SK-N-SH treated with all-trans-retinoic acid at 6 μM for 48 hours (cell line): ENCODE data around the gene GRM5.
A peak's percentile ranks its signal among the peaks of the same experiment; 100 is the strongest.

Experiments
- ATAC-seq: fragments of 200-7000 bp; cut with Tn5 transposase; 3 replicates; pipeline ENCODE4 v1.9.1; 2020; ENCODE audit warnings: mild to moderate bottlenecking, moderate library complexity
- ARNTL ChIP-seq: fragments of 450-650 bp; formaldehyde crosslinking; IDR thresholded peaks from 2 replicates; pipeline ENCODE4 v1.5.0; 2020; ENCODE audit warnings: low read depth, mild to moderate bottlenecking, moderate library complexity, borderline replicate concordance
- BACH2 ChIP-seq: fragments of 250-450 bp; sonication (Bioruptor Pico); IDR thresholded peaks from 2 replicates; pipeline ENCODE4 v1.9.0; 2021; ENCODE audit warnings: mild to moderate bottlenecking, borderline replicate concordance
- CSDC2 ChIP-seq: fragments of 250-450 bp; sonication (Bioruptor Pico); IDR thresholded peaks from 2 replicates; pipeline ENCODE4 v1.5.0; 2020; ENCODE audit warnings: mild to moderate bottlenecking, moderate library complexity
- GLIS3 ChIP-seq: fragments of 250-450 bp; sonication (Bioruptor Pico); IDR thresholded peaks from 2 replicates; pipeline ENCODE4 v1.5.0; 2020; ENCODE audit warnings: mild to moderate bottlenecking, moderate library complexity
- ISL1 ChIP-seq: fragments of 250-450 bp; sonication (Bioruptor Pico); IDR thresholded peaks from 2 replicates; pipeline ENCODE4 v2.1.2; 2022; ENCODE audit warnings: mild to moderate bottlenecking, moderate library complexity
- OSR1 ChIP-seq: fragments of 250-450 bp; sonication (Bioruptor Pico); IDR thresholded peaks from 2 replicates; pipeline ENCODE4 v1.8.0; 2022; ENCODE audit warnings: moderate library complexity, mild to moderate bottlenecking, inconsistent platforms
- RARB ChIP-seq: fragments of 250-450 bp; sonication (Bioruptor Pico); IDR thresholded peaks from 2 replicates; pipeline ENCODE4 v1.8.0; 2021; ENCODE audit warnings: mild to moderate bottlenecking, moderate library complexity
- SNAI2 ChIP-seq: fragments of 250-450 bp; sonication (Bioruptor Pico); IDR thresholded peaks from 2 replicates; pipeline ENCODE4 v1.5.0; 2020; ENCODE audit warnings: mild to moderate bottlenecking, moderate library complexity
- TCF4 ChIP-seq: fragments of 250-450 bp; sonication (Bioruptor Pico); IDR thresholded peaks from 2 replicates; pipeline ENCODE4 v1.8.0; 2021; ENCODE audit warnings: mild to moderate bottlenecking, moderate library complexity, borderline replicate concordance
- TOX ChIP-seq: fragments of 250-450 bp; sonication (Bioruptor Pico); IDR thresholded peaks from 2 replicates; pipeline ENCODE4 v1.8.0; 2021; ENCODE audit warnings: mild to moderate bottlenecking, moderate library complexity, borderline replicate concordance
- ZC3H10 ChIP-seq: fragments of 250-450 bp; sonication (Bioruptor Pico); IDR thresholded peaks from 2 replicates; pipeline ENCODE4 v1.5.1; 2021; ENCODE audit warnings: mild to moderate bottlenecking, moderate library complexity
- ZFP3 ChIP-seq: fragments of 250-450 bp; sonication (Bioruptor Pico); IDR thresholded peaks from 2 replicates; pipeline ENCODE4 v1.5.0; 2020; ENCODE audit warnings: mild to moderate bottlenecking, moderate library complexity
- ZFP30 ChIP-seq: fragments of 450-650 bp; formaldehyde crosslinking; IDR thresholded peaks from 2 replicates; pipeline ENCODE4 v1.5.0; 2022; ENCODE audit warnings: mild to moderate bottlenecking, moderate library complexity
- ZNF70 ChIP-seq: fragments of 450-650 bp; formaldehyde crosslinking; IDR thresholded peaks from 2 replicates; pipeline ENCODE4 v1.5.0; 2020; ENCODE audit warnings: mild to moderate bottlenecking, moderate library complexity
- ZNF8 ChIP-seq: fragments of 450-650 bp; formaldehyde crosslinking; IDR thresholded peaks from 2 replicates; pipeline ENCODE4 v1.5.0; 2020; ENCODE audit warnings: mild to moderate bottlenecking, moderate library complexity
- TF ChIP-seq, protein P1 (sequence below): fragments of 250-450 bp; sonication (Bioruptor Pico); IDR thresholded peaks from 2 replicates; pipeline ENCODE4 v1.8.0; 2020; ENCODE audit warnings: mild to moderate bottlenecking, moderate library complexity, borderline replicate concordance
- TF ChIP-seq, protein P2 (sequence below): fragments of 250-450 bp; sonication (Bioruptor Pico); IDR thresholded peaks from 2 replicates; pipeline ENCODE4 v1.8.0; 2021; ENCODE audit warnings: low read depth, mild to moderate bottlenecking, moderate library complexity, borderline replicate concordance
- TF ChIP-seq, protein P3 (sequence below): fragments of 250-450 bp; sonication (Bioruptor Pico); IDR thresholded peaks from 2 replicates; pipeline ENCODE4 v1.5.1; 2021; ENCODE audit warnings: mild to moderate bottlenecking, moderate library complexity
- TF ChIP-seq, protein P4 (sequence below): fragments of 250-450 bp; sonication (Bioruptor Pico); IDR thresholded peaks from 2 replicates; pipeline ENCODE4 v1.5.1; 2020; ENCODE audit warnings: low read depth, mild to moderate bottlenecking, moderate library complexity
- TF ChIP-seq, protein P5 (sequence below): fragments of 250-450 bp; sonication (Bioruptor Pico); IDR thresholded peaks from 2 replicates; pipeline ENCODE4 v1.5.0; 2020; ENCODE audit warnings: mild to moderate bottlenecking, moderate library complexity

The GRM5 gene

DNA sequence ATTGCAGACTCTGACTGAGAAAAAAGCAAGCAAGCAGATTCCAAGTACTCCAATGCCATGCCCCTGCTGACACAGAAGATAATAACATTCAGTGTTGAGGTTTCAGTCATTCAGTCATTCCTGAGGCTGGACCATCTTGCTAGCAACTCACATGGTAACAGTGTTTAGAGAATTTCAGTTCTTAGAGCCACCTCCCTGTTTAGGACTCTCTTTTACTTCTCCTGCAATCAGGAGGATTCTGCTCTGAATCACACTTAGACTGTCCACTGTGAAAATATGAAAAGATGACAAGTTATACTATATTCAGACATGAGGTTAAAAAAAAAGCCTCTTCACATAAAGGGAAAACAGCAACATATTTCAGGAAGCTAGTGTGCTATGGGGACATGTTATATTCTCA is 544.4 kb downstream of the GRM5 start:
- ATAC-seq = peak; percentile 43

DNA sequence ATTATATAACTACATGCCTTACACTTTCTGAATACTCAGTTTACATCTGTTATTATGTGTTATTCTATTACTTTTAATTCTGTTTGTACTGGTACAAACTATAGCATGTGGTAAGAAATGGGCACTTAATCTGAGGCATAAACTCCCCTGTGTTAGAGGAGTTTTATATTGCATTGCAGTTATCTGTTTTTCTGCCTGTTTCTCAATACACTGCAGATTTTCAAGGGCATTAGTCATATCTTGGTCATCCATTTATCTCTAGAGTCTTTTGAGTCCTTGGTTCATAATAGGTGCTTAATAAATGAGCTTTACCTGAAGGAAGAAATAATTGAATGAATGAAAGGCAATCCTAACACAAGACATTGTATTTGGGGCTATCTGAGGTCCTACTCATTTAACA is 545.4 kb downstream of the GRM5 start:
- TF ChIP-seq TOX (no peak), RARB (no peak), ZFP3 (CRISPR knock-in tag) (peak; percentile 88)
- TF ChIP-seq, protein P1, sequence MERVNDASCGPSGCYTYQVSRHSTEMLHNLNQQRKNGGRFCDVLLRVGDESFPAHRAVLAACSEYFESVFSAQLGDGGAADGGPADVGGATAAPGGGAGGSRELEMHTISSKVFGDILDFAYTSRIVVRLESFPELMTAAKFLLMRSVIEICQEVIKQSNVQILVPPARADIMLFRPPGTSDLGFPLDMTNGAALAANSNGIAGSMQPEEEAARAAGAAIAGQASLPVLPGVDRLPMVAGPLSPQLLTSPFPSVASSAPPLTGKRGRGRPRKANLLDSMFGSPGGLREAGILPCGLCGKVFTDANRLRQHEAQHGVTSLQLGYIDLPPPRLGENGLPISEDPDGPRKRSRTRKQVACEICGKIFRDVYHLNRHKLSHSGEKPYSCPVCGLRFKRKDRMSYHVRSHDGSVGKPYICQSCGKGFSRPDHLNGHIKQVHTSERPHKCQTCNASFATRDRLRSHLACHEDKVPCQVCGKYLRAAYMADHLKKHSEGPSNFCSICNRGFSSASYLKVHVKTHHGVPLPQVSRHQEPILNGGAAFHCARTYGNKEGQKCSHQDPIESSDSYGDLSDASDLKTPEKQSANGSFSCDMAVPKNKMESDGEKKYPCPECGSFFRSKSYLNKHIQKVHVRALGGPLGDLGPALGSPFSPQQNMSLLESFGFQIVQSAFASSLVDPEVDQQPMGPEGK (CRISPR knock-in tag) = no peak
- TF ChIP-seq, protein P2, sequence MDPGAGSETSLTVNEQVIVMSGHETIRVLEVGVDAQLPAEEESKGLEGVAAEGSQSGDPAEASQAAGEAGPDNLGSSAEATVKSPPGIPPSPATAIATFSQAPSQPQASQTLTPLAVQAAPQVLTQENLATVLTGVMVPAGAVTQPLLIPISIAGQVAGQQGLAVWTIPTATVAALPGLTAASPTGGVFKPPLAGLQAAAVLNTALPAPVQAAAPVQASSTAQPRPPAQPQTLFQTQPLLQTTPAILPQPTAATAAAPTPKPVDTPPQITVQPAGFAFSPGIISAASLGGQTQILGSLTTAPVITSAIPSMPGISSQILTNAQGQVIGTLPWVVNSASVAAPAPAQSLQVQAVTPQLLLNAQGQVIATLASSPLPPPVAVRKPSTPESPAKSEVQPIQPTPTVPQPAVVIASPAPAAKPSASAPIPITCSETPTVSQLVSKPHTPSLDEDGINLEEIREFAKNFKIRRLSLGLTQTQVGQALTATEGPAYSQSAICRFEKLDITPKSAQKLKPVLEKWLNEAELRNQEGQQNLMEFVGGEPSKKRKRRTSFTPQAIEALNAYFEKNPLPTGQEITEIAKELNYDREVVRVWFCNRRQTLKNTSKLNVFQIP = no peak
- TF ChIP-seq, protein P3, sequence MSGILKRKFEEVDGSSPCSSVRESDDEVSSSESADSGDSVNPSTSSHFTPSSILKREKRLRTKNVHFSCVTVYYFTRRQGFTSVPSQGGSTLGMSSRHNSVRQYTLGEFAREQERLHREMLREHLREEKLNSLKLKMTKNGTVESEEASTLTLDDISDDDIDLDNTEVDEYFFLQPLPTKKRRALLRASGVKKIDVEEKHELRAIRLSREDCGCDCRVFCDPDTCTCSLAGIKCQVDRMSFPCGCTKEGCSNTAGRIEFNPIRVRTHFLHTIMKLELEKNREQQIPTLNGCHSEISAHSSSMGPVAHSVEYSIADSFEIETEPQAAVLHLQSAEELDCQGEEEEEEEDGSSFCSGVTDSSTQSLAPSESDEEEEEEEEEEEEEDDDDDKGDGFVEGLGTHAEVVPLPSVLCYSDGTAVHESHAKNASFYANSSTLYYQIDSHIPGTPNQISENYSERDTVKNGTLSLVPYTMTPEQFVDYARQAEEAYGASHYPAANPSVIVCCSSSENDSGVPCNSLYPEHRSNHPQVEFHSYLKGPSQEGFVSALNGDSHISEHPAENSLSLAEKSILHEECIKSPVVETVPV = no peak
- ATAC-seq = no peak

More for the DNA sequence above, 544.4 kb downstream of the GRM5 start:
- TF ChIP-seq TOX = no peak

DNA sequence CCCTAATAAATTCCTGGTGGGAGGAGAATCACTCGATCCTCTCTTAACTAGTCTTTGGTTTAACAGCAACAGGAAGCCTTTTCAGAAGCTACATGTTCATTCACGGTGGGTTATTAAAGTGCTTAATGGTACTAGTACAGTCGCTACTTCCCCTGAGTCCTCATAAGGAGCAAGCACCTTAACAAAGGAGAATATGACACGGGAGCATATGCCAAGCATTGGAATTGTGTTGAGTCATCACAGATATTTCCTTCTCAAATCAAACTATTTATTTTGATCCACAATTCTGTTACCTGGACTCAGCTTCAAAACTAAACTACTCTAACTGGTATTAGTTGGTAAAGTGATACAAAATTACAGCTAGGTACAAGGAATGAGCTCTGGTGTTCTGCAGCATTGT is 550.8 kb downstream of the GRM5 start:
- no peak for TF ChIP-seq RARB
- TF ChIP-seq SNAI2 (CRISPR knock-in tag) = no peak
- no peak for TF ChIP-seq ISL1
- no peak for TF ChIP-seq CSDC2
- no peak for TF ChIP-seq ARNTL (CRISPR knock-in tag)
- TF ChIP-seq, protein P4, sequence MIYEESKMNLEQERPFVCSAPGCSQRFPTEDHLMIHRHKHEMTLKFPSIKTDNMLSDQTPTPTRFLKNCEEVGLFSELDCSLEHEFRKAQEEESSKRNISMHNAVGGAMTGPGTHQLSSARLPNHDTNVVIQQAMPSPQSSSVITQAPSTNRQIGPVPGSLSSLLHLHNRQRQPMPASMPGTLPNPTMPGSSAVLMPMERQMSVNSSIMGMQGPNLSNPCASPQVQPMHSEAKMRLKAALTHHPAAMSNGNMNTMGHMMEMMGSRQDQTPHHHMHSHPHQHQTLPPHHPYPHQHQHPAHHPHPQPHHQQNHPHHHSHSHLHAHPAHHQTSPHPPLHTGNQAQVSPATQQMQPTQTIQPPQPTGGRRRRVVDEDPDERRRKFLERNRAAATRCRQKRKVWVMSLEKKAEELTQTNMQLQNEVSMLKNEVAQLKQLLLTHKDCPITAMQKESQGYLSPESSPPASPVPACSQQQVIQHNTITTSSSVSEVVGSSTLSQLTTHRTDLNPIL = no peak
- TF ChIP-seq ZFP3 (CRISPR knock-in tag) = no peak
- TF ChIP-seq OSR1 (CRISPR knock-in tag) = no peak
- TF ChIP-seq, protein P2 = no peak
- TF ChIP-seq TCF4 = no peak
- TF ChIP-seq, protein P5, sequence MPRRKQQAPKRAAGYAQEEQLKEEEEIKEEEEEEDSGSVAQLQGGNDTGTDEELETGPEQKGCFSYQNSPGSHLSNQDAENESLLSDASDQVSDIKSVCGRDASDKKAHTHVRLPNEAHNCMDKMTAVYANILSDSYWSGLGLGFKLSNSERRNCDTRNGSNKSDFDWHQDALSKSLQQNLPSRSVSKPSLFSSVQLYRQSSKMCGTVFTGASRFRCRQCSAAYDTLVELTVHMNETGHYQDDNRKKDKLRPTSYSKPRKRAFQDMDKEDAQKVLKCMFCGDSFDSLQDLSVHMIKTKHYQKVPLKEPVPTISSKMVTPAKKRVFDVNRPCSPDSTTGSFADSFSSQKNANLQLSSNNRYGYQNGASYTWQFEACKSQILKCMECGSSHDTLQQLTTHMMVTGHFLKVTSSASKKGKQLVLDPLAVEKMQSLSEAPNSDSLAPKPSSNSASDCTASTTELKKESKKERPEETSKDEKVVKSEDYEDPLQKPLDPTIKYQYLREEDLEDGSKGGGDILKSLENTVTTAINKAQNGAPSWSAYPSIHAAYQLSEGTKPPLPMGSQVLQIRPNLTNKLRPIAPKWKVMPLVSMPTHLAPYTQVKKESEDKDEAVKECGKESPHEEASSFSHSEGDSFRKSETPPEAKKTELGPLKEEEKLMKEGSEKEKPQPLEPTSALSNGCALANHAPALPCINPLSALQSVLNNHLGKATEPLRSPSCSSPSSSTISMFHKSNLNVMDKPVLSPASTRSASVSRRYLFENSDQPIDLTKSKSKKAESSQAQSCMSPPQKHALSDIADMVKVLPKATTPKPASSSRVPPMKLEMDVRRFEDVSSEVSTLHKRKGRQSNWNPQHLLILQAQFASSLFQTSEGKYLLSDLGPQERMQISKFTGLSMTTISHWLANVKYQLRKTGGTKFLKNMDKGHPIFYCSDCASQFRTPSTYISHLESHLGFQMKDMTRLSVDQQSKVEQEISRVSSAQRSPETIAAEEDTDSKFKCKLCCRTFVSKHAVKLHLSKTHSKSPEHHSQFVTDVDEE (CRISPR knock-in tag) = no peak
- TF ChIP-seq, protein P1 (CRISPR knock-in tag) = no peak
- TF ChIP-seq ZC3H10 (CRISPR knock-in tag) = no peak
- no peak for TF ChIP-seq GLIS3 (CRISPR knock-in tag)
- TF ChIP-seq, protein P3 = no peak
- TF ChIP-seq ZNF70 = no peak
- TF ChIP-seq ZFP30 (CRISPR knock-in tag) = no peak
- no peak for TF ChIP-seq ZNF8 (CRISPR knock-in tag)
- no peak for TF ChIP-seq BACH2 (CRISPR knock-in tag)
- no peak for ATAC-seq
